NCI-H1436 treated with DMSO at 0.1 percent for 48 hours (cell line): ENCODE results near the gene SPEG.

Experiments used
- DNase-seq: peaks from one replicate; lab custom pipeline; 2025; lab: John Stamatoyannopoulos, UW

The SPEG gene

GRCh38 chr2:219443697-219444023 lies 9.0 kb downstream of the SPEG start:
- DNase-seq, result no peak

GRCh38 chr2:219444566-219445091 lies 10.0 kb downstream of the SPEG start:
- DNase-seq, result no peak

- DNase-seq, result no peak
Observed at GRCh38 chr2:219445220-219445640, 10.6 kb downstream of the SPEG start.

- DNase-seq, result no peak
Observed at GRCh38 chr2:219446101-219446504, 11.5 kb downstream of the SPEG start.

GRCh38 chr2:219446689-219447088 lies 12.0 kb downstream of the SPEG start:
- DNase-seq, result no peak

GRCh38 chr2:219447242-219448098 lies 12.8 kb downstream of the SPEG start:
- DNase-seq, result no peak

- DNase-seq, result no peak
Observed at GRCh38 chr2:219448099-219448775, 13.6 kb downstream of the SPEG start.

- no peak for DNase-seq
Observed at GRCh38 chr2:219448776-219449341, 14.2 kb downstream of the SPEG start.

GRCh38 chr2:219449609-219450008 lies 15.0 kb downstream of the SPEG start:
- DNase-seq, result no peak

GRCh38 chr2:219451661-219452360 lies 17.2 kb downstream of the SPEG start:
- no peak for DNase-seq

- DNase-seq, result no peak
Observed at GRCh38 chr2:219452361-219453317, 18.0 kb downstream of the SPEG start.

GRCh38 chr2:219453671-219454590 lies 19.3 kb downstream of the SPEG start:
- no peak for DNase-seq

GRCh38 chr2:219455581-219455980 lies 20.9 kb downstream of the SPEG start:
- DNase-seq, result no peak

- DNase-seq, result no peak
Observed at GRCh38 chr2:219457784-219458369, 23.2 kb downstream of the SPEG start.

GRCh38 chr2:219458996-219459395 lies 24.4 kb downstream of the SPEG start:
- DNase-seq, result no peak

GRCh38 chr2:219459460-219460311 lies 25.0 kb downstream of the SPEG start:
- no peak for DNase-seq

- DNase-seq, result no peak
Observed at GRCh38 chr2:219460424-219460926, 25.8 kb downstream of the SPEG start.

- no peak for DNase-seq
Observed at GRCh38 chr2:219461047-219461514, 26.4 kb downstream of the SPEG start.
